Uterus (tissue), 4 donors: ENCODE data around the gene EMILIN3. TPM values are rescaled to one million over a fixed set of nuclear protein-coding genes. Genes with fewer than 3 reads are reported as not detected.

Source experiments
- DNase-seq, 2 donors: peaks; one replicate each; pipeline ENCODE4 v3.0.0-alpha.2; 2019 to 2020
- H3K27ac ChIP-seq, 2 donors: fragments of 200-600 bp; sonication (generic); 1 replicate in 1 of 2; 2 replicates in 1 of 2; pipeline ENCODE4 v1.5.1; 2016 to 2018
- H3K27me3 ChIP-seq, 2 donors: fragments of 200-600 bp; sonication (generic); one replicate each; pipeline ENCODE4 v1.5.1; 2018 to 2019; ENCODE audit warnings: control low read depth in 1 of 2
- H3K36me3 ChIP-seq, 2 donors: fragments of 200-600 bp; sonication (generic); one replicate each; pipeline ENCODE4 v1.5.1; 2019; ENCODE audit warnings: control low read depth in 1 of 2
- H3K4me1 ChIP-seq, 2 donors: fragments of 200-600 bp; sonication (generic); one replicate each; pipeline ENCODE4 v1.5.1; 2018 to 2019; ENCODE audit warnings: control low read depth in 1 of 2
- H3K4me3 ChIP-seq, 2 donors: fragments of 200-600 bp; sonication (generic); 1 replicate in 1 of 2; 2 replicates in 1 of 2; pipeline ENCODE4 v1.5.1; 2018 to 2019; ENCODE audit warnings: mild to moderate bottlenecking in 1 of 2
- H3K9me3 ChIP-seq, 2 donors: fragments of 200-600 bp; sonication (generic); one replicate each; pipeline ENCODE4 v1.5.1; 2019; ENCODE audit warnings: control low read depth in 1 of 2
- CTCF ChIP-seq, 4 experiments: fragments of 200-600 bp in 2 of 4; fragments of 450-650 bp in 2 of 4; sonication (generic) in 2 of 4; IDR thresholded peaks; one replicate each; pipeline ENCODE4 v1.5.1; 2016 to 2019; ENCODE audit warnings: antibody characterized with exemption in 4 of 4, mild to moderate bottlenecking in 2 of 4, moderate library complexity in 1 of 4
- POLR2A ChIP-seq, 2 donors: fragments of 450-650 bp; IDR thresholded peaks; one replicate each; pipeline ENCODE4 v1.6.1; 2016; ENCODE audit warnings: antibody characterized with exemption in 2 of 2, mild to moderate bottlenecking in 1 of 2, moderate library complexity in 1 of 2
- intact Hi-C: fragments of 100-400 bp; cut with DNase I; formaldehyde crosslinking; loops from one replicate; pipeline ENCODE4 v1.15.1; 2023; ENCODE audit warnings: low total_unique reads
- total RNA-seq, 4 donors: library from RNA; depleted of rRNA in 3 of 4; stranded (reverse); fragments of >200 nt in 3 of 4; gene quantifications; one replicate each; pipeline versions ENCODE4 v1.1.0 to v1.2.4, GENCODE V29; 2014 to 2023
- donor health status: DM: yes; HTN: yes; CAD: no.

The EMILIN3 gene
- total RNA-seq, 4 donors from 2014 or later, result 0.29 to 53.0 (median 2.4) TPM

DNA sequence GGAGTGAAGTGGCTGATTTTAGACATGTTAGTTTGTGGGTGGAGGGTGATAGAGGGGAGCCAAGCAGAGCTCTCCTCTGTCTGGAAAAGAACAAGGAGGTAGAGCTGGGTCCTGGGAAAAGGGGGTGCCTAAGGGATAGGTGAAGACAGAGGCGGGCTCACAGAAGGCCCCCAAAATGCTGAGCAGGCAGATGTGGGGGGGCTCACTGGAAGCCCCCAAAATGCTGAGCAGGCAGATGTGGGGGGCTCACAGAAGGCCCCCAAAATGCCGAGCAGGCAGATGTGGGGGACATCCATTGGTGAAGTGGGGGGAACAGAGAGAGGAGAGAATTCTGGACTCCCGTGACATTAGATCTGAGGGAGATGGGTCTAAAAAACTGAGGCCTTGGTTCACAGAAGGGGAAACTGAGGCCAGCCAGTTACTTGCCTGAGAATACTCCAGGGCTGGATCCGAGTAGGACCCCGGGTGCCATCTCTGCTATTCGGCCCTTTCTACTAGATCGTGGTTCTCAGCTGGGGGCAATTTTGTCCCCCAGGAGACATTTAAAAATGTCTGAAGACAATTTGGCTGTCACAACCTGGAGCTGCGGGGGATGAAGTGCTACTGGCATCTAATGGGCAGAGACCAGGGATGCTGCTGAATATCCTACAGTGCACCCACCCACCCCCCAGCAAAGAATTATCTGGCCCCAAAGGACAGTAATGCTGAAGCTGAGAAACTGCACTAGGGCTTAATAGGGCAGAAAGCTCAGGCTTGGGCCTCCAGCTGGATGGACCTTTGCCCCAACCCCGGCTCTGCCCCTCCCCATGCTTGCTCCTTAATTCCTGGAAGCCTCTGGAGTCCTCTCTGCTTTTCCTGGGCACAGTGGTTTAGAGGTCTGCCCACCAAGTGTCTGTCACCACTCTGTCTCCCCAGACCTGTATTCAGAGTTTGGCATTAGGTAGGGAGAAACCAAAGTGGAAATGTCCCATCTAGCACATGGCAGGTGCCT lies 23.8 kb downstream of the EMILIN3 start:
- no peak overlapping the region for H3K27ac ChIP-seq
- no peaks in the 10 kb centered on the region for H3K36me3 ChIP-seq
- H3K4me1 ChIP-seq, result no peaks in the 10 kb centered on the region
- TF ChIP-seq POLR2A (IDR thresholded peaks at IDR 0.05) (no peak), CTCF (IDR thresholded peaks at IDR 0.05) (no peak)
- no peaks in the 10 kb centered on the region for H3K27me3 ChIP-seq
- no peak for DNase-seq
- H3K4me3 ChIP-seq, result no peak overlapping the region
- H3K9me3 ChIP-seq, result no peaks in the 10 kb centered on the region
- intact Hi-C loops, result loop anchor here (10.0 kb wide), 1 partner anchor 72 kb away; no protein-coding TSS in a partner anchor

DNA sequence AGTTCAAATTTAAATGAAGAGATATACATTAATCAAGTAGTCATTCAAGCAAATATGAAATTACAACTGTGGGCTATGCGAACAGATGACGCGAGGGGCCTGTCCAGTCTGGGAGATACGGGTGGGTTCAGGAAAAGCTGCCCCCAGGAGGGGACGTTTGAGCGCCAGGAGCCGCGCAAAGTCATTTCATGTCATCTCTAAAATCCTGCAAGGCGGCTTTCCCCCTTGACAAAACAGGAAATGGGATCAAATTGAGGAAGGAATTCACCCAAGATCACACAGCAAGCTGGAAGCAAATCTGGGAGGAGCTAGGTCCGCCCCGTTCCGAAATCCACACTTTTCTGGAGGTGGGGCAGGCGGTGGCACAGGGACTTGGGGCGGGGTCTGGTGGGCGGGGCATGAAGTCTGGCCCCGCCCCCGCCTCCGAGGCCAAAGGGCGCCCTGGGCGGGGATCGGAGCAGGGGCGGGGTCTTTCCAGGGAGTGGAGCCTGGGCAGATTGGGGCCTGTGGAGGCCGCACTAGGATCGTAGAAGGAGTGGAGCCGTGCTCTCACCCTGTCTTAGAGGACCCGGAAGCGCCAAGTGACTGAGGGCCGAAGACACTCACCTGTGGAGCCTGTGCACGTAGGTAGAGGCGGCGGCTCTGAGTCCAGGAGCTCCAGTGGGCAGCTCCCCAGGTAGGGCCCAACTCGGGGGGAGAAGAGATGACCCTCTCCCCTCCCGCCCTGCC lies 26.1 kb downstream of the EMILIN3 start, which contains the start of gene LPIN3:
Gene LPIN3 (plus strand): TSS at position 495 of the 729 bp plus-strand sequence. CDS start 4,983 bp downstream, outside the sequence.
- H3K27ac ChIP-seq, result peak within 1 kb of the TSS; percentile 81 to 86
- H3K4me3 ChIP-seq, result peak within 1 kb of the TSS; percentile 33 to 40
- no peaks in the 10 kb centered on the region for H3K4me1 ChIP-seq
- intact Hi-C loops, result loop anchor here (2.0 to 10.0 kb wide), 2 partner anchors 74 to 168 kb away; no protein-coding TSS in a partner anchor
- peak; percentile 91 to 95 for DNase-seq
- no peaks in the 10 kb centered on the region for H3K36me3 ChIP-seq
- peak; percentile 17 to 52 for TF ChIP-seq POLR2A (IDR thresholded peaks at IDR 0.05)
- TF ChIP-seq CTCF (IDR thresholded peaks at IDR 0.05), result peak in 3 of 4 experiments; percentile 26 to 44 (median 38)
- no peaks in the 10 kb centered on the region for H3K9me3 ChIP-seq
- H3K27me3 ChIP-seq, result no peaks in the 10 kb centered on the region

GRCh38 chr20:41339957-41340326 lies 26.7 kb downstream of the EMILIN3 start:
- no peaks in the 10 kb centered on the region for H3K27me3 ChIP-seq
- intact Hi-C loops, result loop anchor here (2.0 to 10.0 kb wide), 3 partner anchors 75 to 167 kb away; no protein-coding TSS in a partner anchor
- peak; percentile 84 to 88 for DNase-seq
- H3K36me3 ChIP-seq, result no peaks in the 10 kb centered on the region
- peak; percentile 97 to 99 (median 98) for TF ChIP-seq CTCF (IDR thresholded peaks at IDR 0.05)
- peak in 1 of 2 donors; percentile 26 for TF ChIP-seq POLR2A (IDR thresholded peaks at IDR 0.05)
- peak overlapping the region; percentile 81 to 86 for H3K27ac ChIP-seq
- H3K4me3 ChIP-seq, result peak overlapping the region; percentile 33 to 40
- no peaks in the 10 kb centered on the region for H3K4me1 ChIP-seq
- H3K9me3 ChIP-seq, result no peaks in the 10 kb centered on the region

DNA sequence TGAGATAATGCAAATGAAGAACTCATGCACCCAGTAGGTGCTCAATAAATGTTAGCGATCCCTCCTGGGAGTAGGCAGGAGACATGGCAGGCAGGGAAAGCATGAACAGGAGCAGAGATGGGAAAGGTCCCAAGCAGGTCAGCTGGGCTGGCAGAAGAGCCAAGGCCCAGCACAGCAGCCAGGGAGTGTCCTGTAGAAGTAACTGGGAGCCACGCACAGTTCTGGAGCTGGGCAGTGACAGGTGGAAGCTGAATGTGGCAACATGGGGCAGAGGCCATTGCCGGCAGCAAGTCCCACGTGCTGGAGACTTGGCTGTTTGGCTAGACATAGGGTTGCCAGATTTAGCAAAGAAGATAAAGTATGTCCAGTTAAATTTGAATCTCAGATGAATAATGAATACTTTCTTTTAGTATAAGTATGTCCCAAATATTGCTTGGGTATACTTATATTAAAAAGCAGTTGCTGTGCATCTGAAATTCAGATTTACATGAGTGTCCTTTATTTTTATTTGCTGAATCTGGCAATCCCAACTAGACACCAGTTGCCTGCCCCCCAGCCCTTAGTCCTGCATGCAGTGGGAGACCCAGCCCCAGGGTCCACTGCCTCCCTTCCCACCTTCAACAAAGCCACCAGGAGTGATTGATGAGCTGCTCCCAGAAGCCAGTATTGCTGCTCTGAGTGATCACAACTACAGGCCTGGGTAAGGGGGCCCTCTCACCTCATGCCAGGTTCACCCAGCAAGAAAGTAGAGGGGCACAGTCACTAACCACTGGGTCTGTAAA lies 29.7 kb downstream of the EMILIN3 start:
- H3K9me3 ChIP-seq, result no peaks in the 10 kb centered on the region
- H3K4me3 ChIP-seq, result no peak overlapping the region
- intact Hi-C loops, result loop anchor here (10.0 kb wide), 1 partner anchor 102 kb away; no protein-coding TSS in a partner anchor
- no peak overlapping the region for H3K27ac ChIP-seq
- TF ChIP-seq CTCF (IDR thresholded peaks at IDR 0.05), result no peak
- no peak for TF ChIP-seq POLR2A (IDR thresholded peaks at IDR 0.05)
- no peaks in the 10 kb centered on the region for H3K27me3 ChIP-seq
- H3K4me1 ChIP-seq, result no peaks in the 10 kb centered on the region
- H3K36me3 ChIP-seq, result no peaks in the 10 kb centered on the region
- DNase-seq, result no peak
